ENCODE measurements around the gene WDR48. TPM values are rescaled to one million over a fixed set of nuclear protein-coding genes. Genes with fewer than 3 reads are reported as not detected.

WDR48 gene
- total RNA-seq, 1 experiment from 2014 or later: 19.3 TPM

DNA sequence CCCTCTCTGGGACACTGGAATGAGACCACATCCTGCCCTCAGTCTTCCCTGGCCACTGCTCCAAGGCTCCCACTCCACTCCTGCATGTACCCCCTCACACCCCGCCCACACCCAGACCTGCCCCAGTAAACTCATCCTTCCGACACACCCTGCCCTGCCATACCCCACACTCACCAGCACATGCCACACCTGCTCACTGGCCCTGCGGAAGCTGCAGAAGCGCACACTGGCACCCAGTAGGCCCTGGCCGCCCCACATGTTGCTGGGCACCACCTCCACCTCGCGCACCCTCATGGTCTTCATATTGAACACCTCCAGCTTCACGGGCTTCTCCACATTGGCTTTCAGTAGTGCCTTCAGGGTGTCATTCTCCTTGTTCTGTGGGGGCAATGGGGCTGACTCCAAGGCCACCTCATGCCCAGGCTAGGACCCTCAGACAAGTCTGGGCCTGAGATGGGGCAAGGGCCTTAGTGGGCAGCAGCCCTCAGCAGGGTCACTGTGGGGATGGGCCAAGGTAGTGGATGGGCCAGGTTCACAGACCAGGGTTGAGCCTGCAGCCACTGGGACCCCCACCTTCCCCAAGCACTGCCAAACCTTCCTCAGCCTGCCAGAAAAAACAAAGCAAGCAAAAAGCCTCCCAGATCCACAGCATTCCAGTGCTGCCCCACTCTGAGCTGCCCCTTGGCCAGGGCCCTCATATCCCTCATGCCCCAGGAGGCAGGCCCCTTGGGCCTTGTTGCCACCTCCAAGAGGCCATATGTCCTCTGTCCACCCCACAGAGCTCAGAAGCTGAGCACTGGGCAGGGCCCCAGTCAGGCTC is 50.9 kb downstream of the WDR48 start:
- intact Hi-C loops (cut with micrococcal nuclease; ENCODE audit: unreplicated experiment): loop anchor here (5.0 to 10.0 kb wide), 2 partner anchors 82 to 185 kb away; no protein-coding TSS in a partner anchor
- no peaks in the 10 kb centered on the region for H3K27me3 ChIP-seq (replicated peaks; ENCODE audit: insufficient read depth, low read depth, low read length, poor library complexity)
- no peaks in the 10 kb centered on the region for H3K4me1 ChIP-seq (ENCODE audit: insufficient read depth, low read length, poor library complexity, severe bottlenecking)
- H3K9me3 ChIP-seq (ENCODE audit: low read depth, low read length, poor library complexity, severe bottlenecking): no peaks in the 10 kb centered on the region
- ChIA-PET POLR2A (ENCODE audit: low non-redundant PET) (interaction anchor here (0.6 kb wide), 1 partner anchor 632 kb away, joined by 3 read pairs; no protein-coding TSS in a partner anchor), CTCF (no interaction called here)
- peaks cover 5% of the 10 kb centered on the region for H3K36me3 ChIP-seq (ENCODE audit: insufficient read depth, low read length, poor library complexity, severe bottlenecking)
- TF ChIP-seq, protein P1, sequence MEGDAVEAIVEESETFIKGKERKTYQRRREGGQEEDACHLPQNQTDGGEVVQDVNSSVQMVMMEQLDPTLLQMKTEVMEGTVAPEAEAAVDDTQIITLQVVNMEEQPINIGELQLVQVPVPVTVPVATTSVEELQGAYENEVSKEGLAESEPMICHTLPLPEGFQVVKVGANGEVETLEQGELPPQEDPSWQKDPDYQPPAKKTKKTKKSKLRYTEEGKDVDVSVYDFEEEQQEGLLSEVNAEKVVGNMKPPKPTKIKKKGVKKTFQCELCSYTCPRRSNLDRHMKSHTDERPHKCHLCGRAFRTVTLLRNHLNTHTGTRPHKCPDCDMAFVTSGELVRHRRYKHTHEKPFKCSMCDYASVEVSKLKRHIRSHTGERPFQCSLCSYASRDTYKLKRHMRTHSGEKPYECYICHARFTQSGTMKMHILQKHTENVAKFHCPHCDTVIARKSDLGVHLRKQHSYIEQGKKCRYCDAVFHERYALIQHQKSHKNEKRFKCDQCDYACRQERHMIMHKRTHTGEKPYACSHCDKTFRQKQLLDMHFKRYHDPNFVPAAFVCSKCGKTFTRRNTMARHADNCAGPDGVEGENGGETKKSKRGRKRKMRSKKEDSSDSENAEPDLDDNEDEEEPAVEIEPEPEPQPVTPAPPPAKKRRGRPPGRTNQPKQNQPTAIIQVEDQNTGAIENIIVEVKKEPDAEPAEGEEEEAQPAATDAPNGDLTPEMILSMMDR (conservative IDR thresholded peaks at IDR 0.05; ENCODE audit: low read depth, low read length): no peak
- no peak for TF ChIP-seq EZH2 (IDR thresholded peaks at IDR 0.05; ENCODE audit: borderline replicate concordance, low read depth, low read length, poor library complexity, severe bottlenecking)
- no peak overlapping the region for H3K4me3 ChIP-seq (ENCODE audit: low read depth, low read length, poor library complexity, severe bottlenecking)
- DNase-seq (ENCODE audit: low spot score): no peak
- no TSS peak for BruUV-seq (replicated peaks)
- no peak overlapping the region for H3K27ac ChIP-seq (ENCODE audit: low read depth, low read length, poor library complexity, severe bottlenecking)

DNA sequence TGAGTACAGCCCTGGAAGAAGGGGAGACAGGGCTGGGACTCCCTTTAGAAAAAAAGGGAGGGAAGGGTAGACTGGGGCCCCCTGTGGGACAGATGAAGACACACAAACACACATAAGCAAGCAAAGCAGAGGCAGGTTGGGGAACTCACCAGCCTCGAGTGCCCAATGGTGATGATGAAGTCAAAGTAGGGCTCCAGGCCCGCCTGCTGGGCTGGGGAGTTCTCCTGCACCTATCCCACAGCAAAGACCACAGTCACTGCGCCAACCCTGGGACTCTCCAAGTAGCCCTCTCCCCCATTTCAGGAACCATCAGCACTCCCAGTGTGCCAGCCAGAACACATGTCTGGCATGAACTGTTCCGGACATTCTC is 51.5 kb downstream of the WDR48 start:
- Histone ChIP-seq H3K27ac (ENCODE audit: low read depth, low read length, poor library complexity, severe bottlenecking) (no peak overlapping the region), H3K36me3 (ENCODE audit: insufficient read depth, low read length, poor library complexity, severe bottlenecking) (peaks cover 5% of the 10 kb centered on the region), H3K4me1 (ENCODE audit: insufficient read depth, low read length, poor library complexity, severe bottlenecking) (no peaks in the 10 kb centered on the region), H3K27me3 (replicated peaks; ENCODE audit: insufficient read depth, low read depth, low read length, poor library complexity) (no peaks in the 10 kb centered on the region), H3K4me3 (ENCODE audit: low read depth, low read length, poor library complexity, severe bottlenecking) (no peak overlapping the region), H3K9me3 (ENCODE audit: low read depth, low read length, poor library complexity, severe bottlenecking) (no peaks in the 10 kb centered on the region)
- POLR2A ChIA-PET (ENCODE audit: low non-redundant PET): no interaction called here
- TF ChIP-seq, protein P1 (conservative IDR thresholded peaks at IDR 0.05; ENCODE audit: low read depth, low read length): no peak; the same call in 1 of the 2 replicates
- no peak for TF ChIP-seq EZH2 (IDR thresholded peaks at IDR 0.05; ENCODE audit: borderline replicate concordance, low read depth, low read length, poor library complexity, severe bottlenecking)
- CTCF ChIA-PET: no interaction called here
- no peak for DNase-seq (ENCODE audit: low spot score)
- intact Hi-C loops (cut with micrococcal nuclease; ENCODE audit: unreplicated experiment): loop anchor here (5.0 to 10.0 kb wide), 2 partner anchors 81 to 184 kb away; no protein-coding TSS in a partner anchor
- BruUV-seq (replicated peaks): no TSS peak

DNA sequence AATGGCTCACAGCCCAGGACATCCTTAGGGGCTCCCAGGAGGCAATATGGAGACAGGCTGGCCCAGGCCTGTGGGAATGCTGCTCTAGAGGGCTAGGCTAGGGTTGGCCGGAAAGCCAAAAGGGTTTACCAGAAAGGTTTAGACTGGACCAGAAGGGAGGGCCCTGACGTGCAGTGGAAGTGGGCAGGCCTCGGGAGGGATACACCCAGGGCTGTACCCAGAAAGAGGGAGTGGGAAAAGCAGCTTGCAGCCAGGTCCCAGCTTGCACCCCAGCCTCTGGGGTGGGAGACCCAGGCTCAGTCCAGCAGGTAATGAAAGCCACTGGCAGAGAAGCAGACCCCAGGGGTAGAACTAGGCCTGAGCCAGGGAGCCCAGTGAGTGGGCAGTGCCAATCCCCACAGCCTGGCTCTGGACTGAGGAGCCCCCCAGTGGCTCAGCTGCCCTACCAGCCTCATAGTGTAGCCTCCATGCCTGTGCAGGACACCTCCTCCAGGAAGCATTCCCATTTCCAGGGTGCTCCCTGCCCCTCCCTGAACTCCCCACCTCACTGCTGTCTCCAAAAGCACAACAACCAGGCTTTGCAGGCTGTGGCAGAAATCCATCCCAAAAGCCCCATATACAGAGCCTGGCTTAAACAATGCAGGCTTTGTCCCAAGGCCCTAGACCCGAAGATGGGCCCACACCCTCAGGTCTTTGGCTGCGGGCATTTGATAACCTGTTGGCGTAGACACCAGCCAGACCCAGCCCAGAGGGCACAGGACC is 52.2 kb downstream of the WDR48 start:
- no peak for TF ChIP-seq EZH2 (IDR thresholded peaks at IDR 0.05; ENCODE audit: borderline replicate concordance, low read depth, low read length, poor library complexity, severe bottlenecking)
- TF ChIP-seq, protein P1 (conservative IDR thresholded peaks at IDR 0.05; ENCODE audit: low read depth, low read length): no peak
- peaks cover 1% of the 10 kb centered on the region for H3K36me3 ChIP-seq (ENCODE audit: insufficient read depth, low read length, poor library complexity, severe bottlenecking)
- no peaks in the 10 kb centered on the region for H3K4me1 ChIP-seq (ENCODE audit: insufficient read depth, low read length, poor library complexity, severe bottlenecking)
- ChIA-PET POLR2A (ENCODE audit: low non-redundant PET) (no interaction called here), CTCF (no interaction called here)
- H3K27me3 ChIP-seq (replicated peaks; ENCODE audit: insufficient read depth, low read depth, low read length, poor library complexity): no peaks in the 10 kb centered on the region
- no peaks in the 10 kb centered on the region for H3K9me3 ChIP-seq (ENCODE audit: low read depth, low read length, poor library complexity, severe bottlenecking)
- H3K4me3 ChIP-seq (ENCODE audit: low read depth, low read length, poor library complexity, severe bottlenecking): no peak overlapping the region
- no peak overlapping the region for H3K27ac ChIP-seq (ENCODE audit: low read depth, low read length, poor library complexity, severe bottlenecking)
- intact Hi-C loops (cut with micrococcal nuclease; ENCODE audit: unreplicated experiment): loop anchor here (5.0 to 10.0 kb wide), 2 partner anchors 81 to 183 kb away; no protein-coding TSS in a partner anchor
- DNase-seq (ENCODE audit: low spot score): no peak
- BruUV-seq (replicated peaks): no TSS peak
